ENCODE results near the gene KMT2C.

DNA sequence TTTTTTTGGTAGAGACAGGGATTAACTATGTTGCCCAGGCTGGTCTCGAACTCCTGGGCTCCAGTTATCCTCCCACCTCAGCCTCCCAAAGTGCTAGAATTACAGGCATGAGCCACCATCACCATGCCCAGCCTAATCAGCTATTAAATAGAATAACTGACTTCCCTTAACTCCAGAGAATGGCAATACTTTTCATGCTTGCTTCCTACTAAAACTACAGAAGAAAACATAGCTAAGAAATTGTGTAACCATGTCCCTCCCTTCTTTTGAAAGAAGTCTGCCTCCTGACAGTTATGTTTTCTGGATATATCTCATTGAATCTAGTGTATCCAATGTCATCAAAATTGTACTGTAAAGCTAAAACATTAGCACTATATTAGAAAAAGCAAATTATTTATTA, 95.6 kb downstream of the KMT2C start:
- TF ChIP-seq, protein P1, sequence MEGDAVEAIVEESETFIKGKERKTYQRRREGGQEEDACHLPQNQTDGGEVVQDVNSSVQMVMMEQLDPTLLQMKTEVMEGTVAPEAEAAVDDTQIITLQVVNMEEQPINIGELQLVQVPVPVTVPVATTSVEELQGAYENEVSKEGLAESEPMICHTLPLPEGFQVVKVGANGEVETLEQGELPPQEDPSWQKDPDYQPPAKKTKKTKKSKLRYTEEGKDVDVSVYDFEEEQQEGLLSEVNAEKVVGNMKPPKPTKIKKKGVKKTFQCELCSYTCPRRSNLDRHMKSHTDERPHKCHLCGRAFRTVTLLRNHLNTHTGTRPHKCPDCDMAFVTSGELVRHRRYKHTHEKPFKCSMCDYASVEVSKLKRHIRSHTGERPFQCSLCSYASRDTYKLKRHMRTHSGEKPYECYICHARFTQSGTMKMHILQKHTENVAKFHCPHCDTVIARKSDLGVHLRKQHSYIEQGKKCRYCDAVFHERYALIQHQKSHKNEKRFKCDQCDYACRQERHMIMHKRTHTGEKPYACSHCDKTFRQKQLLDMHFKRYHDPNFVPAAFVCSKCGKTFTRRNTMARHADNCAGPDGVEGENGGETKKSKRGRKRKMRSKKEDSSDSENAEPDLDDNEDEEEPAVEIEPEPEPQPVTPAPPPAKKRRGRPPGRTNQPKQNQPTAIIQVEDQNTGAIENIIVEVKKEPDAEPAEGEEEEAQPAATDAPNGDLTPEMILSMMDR (IDR thresholded peaks at IDR 0.05) = no peak
- no peak for TF ChIP-seq POLR2A (IDR thresholded peaks at IDR 0.05)
